Panc1 (cell line): ENCODE data around the gene C22orf39. TPM values are rescaled to one million over a fixed set of nuclear protein-coding genes. Genes with fewer than 3 reads are reported as not detected.

Experiments
- ATAC-seq: fragments of 200-7000 bp; cut with Tn5 transposase; 2 replicates; pipeline ENCODE4 v1.9.1; 2020; ENCODE audit warnings: mild to moderate bottlenecking, moderate library complexity
- BruUV-seq: library from RNA; stranded (reverse); fragments of 400-500 nt; replicated peaks from 2 replicates; lab custom pipeline; 2021; lab: Mats Ljungman, UMichigan
- CTCF ChIA-PET: fragments of 300-600 bp; sonication (Branson Sonifier 250); formaldehyde crosslinking; loops from one replicate; lab custom pipeline; 2022; ENCODE audit warnings: antibody characterized with exemption; lab: Charles Lee
- POLR2A ChIA-PET: fragments of 300-600 bp; sonication (Branson Sonifier 250); formaldehyde crosslinking; loops from one replicate; lab custom pipeline; 2022; ENCODE audit warnings: antibody characterized with exemption; lab: Charles Lee
- DNase-seq: peaks from one replicate; pipeline ENCODE4 v3.0.0-alpha.2; 2010; ENCODE audit warnings: low read depth, low spot score
- H3K27ac ChIP-seq: 2 replicates; pipeline ENCODE4 v1.5.1; 2011; ENCODE audit warnings: mild to moderate bottlenecking, low read length, inconsistent platforms
- H3K27me3 ChIP-seq: fragments of 200-500 bp; sonication (Bioruptor generic); 2 replicates; pipeline ENCODE4 v1.6.0; 2014; ENCODE audit warnings: low read length, inconsistent platforms; ENCODE audit not compliant: control insufficient read depth, insufficient read depth
- H3K36me3 ChIP-seq: fragments of 200-500 bp; sonication (Bioruptor generic); 2 replicates; pipeline ENCODE4 v1.5.1; 2014; ENCODE audit warnings: inconsistent platforms, mild to moderate bottlenecking, low read length, moderate library complexity; ENCODE audit not compliant: control insufficient read depth, insufficient read depth
- H3K4me1 ChIP-seq: 2 replicates; pipeline ENCODE4 v1.5.1; 2011; ENCODE audit warnings: inconsistent platforms, mild to moderate bottlenecking, low read length, moderate library complexity; ENCODE audit not compliant: control insufficient read depth, insufficient read depth
- H3K4me3 ChIP-seq, 2 experiments: 2 replicates each; pipeline ENCODE4 v1.5.1; 2011 to 2012; ENCODE audit warnings: low read depth in 2 of 2, low read length in 2 of 2, mild to moderate bottlenecking in 2 of 2, inconsistent platforms in 1 of 2, moderate library complexity in 1 of 2
- H3K9me3 ChIP-seq: fragments of 200-500 bp; sonication (Bioruptor generic); 2 replicates; pipeline ENCODE4 v1.5.1; 2014; ENCODE audit warnings: low read depth, mild to moderate bottlenecking, inconsistent platforms, low read length, moderate library complexity; ENCODE audit not compliant: control insufficient read depth, insufficient read depth
- CTCF ChIP-seq: fragments of 450-650 bp; IDR thresholded peaks from 2 replicates; pipeline ENCODE4 v1.5.1; 2017; ENCODE audit warnings: mild to moderate bottlenecking
- POLR2AphosphoS5 ChIP-seq: IDR thresholded peaks from 2 replicates; pipeline ENCODE4 v1.6.1; 2012; ENCODE audit warnings: mild to moderate bottlenecking, low read depth, low read length, moderate library complexity
- REST ChIP-seq, 2 experiments: IDR thresholded peaks; 2 replicates each; pipeline ENCODE4 v1.6.1; 2011 to 2012; ENCODE audit warnings: low read depth in 2 of 2, control low read depth in 1 of 2, low read length in 1 of 2, mild to moderate bottlenecking in 1 of 2, moderate library complexity in 1 of 2; ENCODE audit not compliant: insufficient read depth in 1 of 2
- SIN3A ChIP-seq: IDR thresholded peaks from 2 replicates; pipeline ENCODE4 v1.6.1; 2012; ENCODE audit warnings: low read depth, mild to moderate bottlenecking, low read length, moderate library complexity, borderline replicate concordance; ENCODE audit not compliant: insufficient read depth
- TCF7L2 ChIP-seq: IDR thresholded peaks from 2 replicates; pipeline ENCODE4 v1.6.1; 2011; ENCODE audit warnings: mild to moderate bottlenecking, low read depth, low read length, inconsistent platforms
- in situ Hi-C: cut with HindIII; loops from 2 replicates; pipeline ENCODE4 v1.10.0; 2016; ENCODE audit warnings: low sequenced_read_pairs, low pct_unique_long_range_greater_than_20kb
- intact Hi-C: fragments of 100-400 bp; cut with micrococcal nuclease; formaldehyde crosslinking; loops from one replicate; pipeline ENCODE4 v1.10.0; 2022; ENCODE audit not compliant: unreplicated experiment
- total RNA-seq: library from RNA; stranded (reverse); gene quantifications from one replicate; pipeline ENCODE4 v1.2.1, GENCODE V29; 2021; ENCODE audit not compliant: unreplicated experiment

The C22orf39 gene
- total RNA-seq, 1 experiment from 2014 or later, result 20.5 TPM

- DNase-seq (no peak), ATAC-seq (no peak)
- Histone ChIP-seq H3K27ac (no peak overlapping the region), H3K9me3 (no peaks in the 10 kb centered on the region), H3K36me3 (peaks cover 2% of the 10 kb centered on the region), H3K27me3 (no peaks in the 10 kb centered on the region), H3K4me3 (no peak overlapping the region), H3K4me1 (no peaks in the 10 kb centered on the region)
- BruUV-seq, result no TSS peak
- intact Hi-C loops, result loop anchor here (5.0 kb wide), 1 partner anchor 138 kb away; no protein-coding TSS in a partner anchor
- in situ Hi-C loops, result no loop called here
- CTCF ChIA-PET, result no interaction called here
- POLR2A ChIA-PET, result no interaction called here
- TF ChIP-seq POLR2AphosphoS5 (no peak), TCF7L2 (no peak), CTCF (no peak), SIN3A (no peak)
Observed at GRCh38 chr22:19494676-19495173, 47.2 kb upstream of the C22orf39 start.

GRCh38 chr22:19494001-19494560 lies 46.6 kb upstream of the C22orf39 start:
- no peak overlapping the region for H3K27ac ChIP-seq
- in situ Hi-C loops, result no loop called here
- ATAC-seq, result no peak
- H3K36me3 ChIP-seq, result peaks cover 2% of the 10 kb centered on the region
- no peaks in the 10 kb centered on the region for H3K4me1 ChIP-seq
- CTCF ChIA-PET, result no interaction called here
- POLR2A ChIA-PET, result no interaction called here
- H3K9me3 ChIP-seq, result no peaks in the 10 kb centered on the region
- DNase-seq, result no peak
- intact Hi-C loops, result no loop called here
- TF ChIP-seq CTCF (no peak), POLR2AphosphoS5 (no peak), SIN3A (no peak), TCF7L2 (no peak), REST (IDR thresholded peaks at IDR 0.05; ENCODE audit: insufficient read depth in 1 of 2, low read depth in 2 of 2, low read length in 1 of 2) (no peak)
- no peaks in the 10 kb centered on the region for H3K27me3 ChIP-seq
- no peak overlapping the region for H3K4me3 ChIP-seq
- no TSS peak for BruUV-seq
